ENCODE data around the gene ZNF783.

The ZNF783 gene

DNA sequence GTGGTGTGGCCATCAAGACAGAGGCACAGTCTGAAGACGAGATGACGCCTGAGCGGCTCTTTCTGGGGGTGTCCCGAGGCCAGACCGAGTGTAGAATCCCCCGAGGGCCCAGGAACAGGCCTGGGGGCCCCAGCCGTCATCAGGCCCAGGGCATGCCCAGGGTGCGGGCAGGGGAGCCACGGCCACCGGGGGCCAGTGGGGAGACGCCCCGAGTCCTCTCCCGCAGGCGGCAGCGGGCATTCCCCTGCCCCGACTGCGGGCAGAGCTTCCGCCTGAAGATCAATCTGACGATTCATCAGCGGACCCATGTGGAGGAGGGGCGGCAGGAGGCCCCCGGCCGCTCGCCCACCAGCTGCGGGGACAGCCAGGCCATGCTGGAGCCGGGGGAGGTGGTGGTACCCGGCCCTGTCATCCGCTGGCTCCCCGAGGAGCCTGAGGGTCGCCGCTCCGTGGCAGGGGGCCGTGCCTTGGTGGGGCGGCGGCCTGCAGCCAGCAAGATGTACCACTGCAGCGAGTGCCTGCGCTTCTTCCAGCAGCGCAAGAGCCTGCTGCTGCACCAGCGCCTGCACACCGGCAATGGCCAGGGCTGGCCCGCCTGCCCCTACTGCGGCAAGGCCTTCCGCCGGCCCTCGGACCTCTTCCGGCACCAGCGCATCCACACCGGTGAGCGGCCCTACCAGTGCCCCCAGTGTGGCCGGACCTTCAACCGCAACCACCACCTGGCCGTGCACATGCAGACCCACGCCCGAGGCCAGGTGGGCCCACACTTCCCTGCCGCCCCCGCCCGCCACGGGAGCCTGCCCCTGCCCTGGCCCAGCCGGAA is 19.7 kb downstream of the ZNF783 start:
- no peaks in the 10 kb centered on the region for H3K27me3 ChIP-seq (ENCODE audit: insufficient read depth, low read length)
- H3K36me3 ChIP-seq (ENCODE audit: insufficient read depth, low read length) = peaks cover 5% of the 10 kb centered on the region; the same call in 1 of the 2 replicates
- H3K79me2 ChIP-seq (ENCODE audit: control insufficient read depth, insufficient read depth, low read length, unreplicated experiment) = no peaks in the 10 kb centered on the region
- no peaks in the 10 kb centered on the region for H3K4me1 ChIP-seq (ENCODE audit: control insufficient read depth, insufficient read depth, low read length, unreplicated experiment)
- no peak overlapping the region for H3K27ac ChIP-seq (ENCODE audit: low read depth, low read length)
- no peak overlapping the region for H3K4me3 ChIP-seq (ENCODE audit: low read depth, low read length)
- no peak overlapping the region for H2AFZ ChIP-seq (ENCODE audit: low read length, unreplicated experiment)

- Histone ChIP-seq H3K36me3 (ENCODE audit: insufficient read depth, low read length) (peaks cover 5% of the 10 kb centered on the region; the same call in 1 of the 2 replicates), H3K4me1 (ENCODE audit: control insufficient read depth, insufficient read depth, low read length, unreplicated experiment) (no peaks in the 10 kb centered on the region), H3K27me3 (ENCODE audit: insufficient read depth, low read length) (no peaks in the 10 kb centered on the region), H3K27ac (ENCODE audit: low read depth, low read length) (no peak overlapping the region), H3K4me3 (ENCODE audit: low read depth, low read length) (no peak overlapping the region), H2AFZ (ENCODE audit: low read length, unreplicated experiment) (no peak overlapping the region), H3K79me2 (ENCODE audit: control insufficient read depth, insufficient read depth, low read length, unreplicated experiment) (no peaks in the 10 kb centered on the region)
Measured at GRCh38 chr7:149282331-149282655, 20.3 kb downstream of the ZNF783 start.

DNA sequence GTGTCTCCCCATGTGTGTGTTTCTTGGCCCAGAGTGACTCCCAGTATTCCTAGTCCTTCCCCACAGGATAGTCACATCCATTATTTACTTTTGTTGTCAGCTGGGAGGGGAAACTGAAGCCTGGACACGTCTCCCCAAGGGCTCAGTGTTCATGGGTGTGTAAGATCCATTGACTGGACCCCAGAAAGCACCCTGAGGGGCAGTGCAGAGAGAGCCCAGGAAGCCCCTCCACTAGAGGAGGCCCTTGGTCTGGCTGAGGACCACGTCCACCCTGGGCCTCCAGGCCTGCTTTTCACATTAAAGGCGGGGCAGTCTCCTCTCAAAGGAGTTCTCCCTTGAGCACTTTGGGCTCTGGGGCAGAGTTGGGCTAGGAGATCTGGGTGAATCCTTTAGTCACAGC is 21.3 kb downstream of the ZNF783 start:
- Histone ChIP-seq H3K4me3 (ENCODE audit: low read depth, low read length) (no peak overlapping the region), H3K27me3 (ENCODE audit: insufficient read depth, low read length) (no peaks in the 10 kb centered on the region), H3K79me2 (ENCODE audit: control insufficient read depth, insufficient read depth, low read length, unreplicated experiment) (no peaks in the 10 kb centered on the region), H2AFZ (ENCODE audit: low read length, unreplicated experiment) (no peak overlapping the region), H3K27ac (ENCODE audit: low read depth, low read length) (no peak overlapping the region), H3K4me1 (ENCODE audit: control insufficient read depth, insufficient read depth, low read length, unreplicated experiment) (no peaks in the 10 kb centered on the region), H3K36me3 (ENCODE audit: insufficient read depth, low read length) (peaks cover 2% of the 10 kb centered on the region; the same call in 1 of the 2 replicates)

- no peak overlapping the region for H3K27ac ChIP-seq (ENCODE audit: low read depth, low read length)
- no peaks in the 10 kb centered on the region for H3K79me2 ChIP-seq (ENCODE audit: control insufficient read depth, insufficient read depth, low read length, unreplicated experiment)
- no peak overlapping the region for H3K4me3 ChIP-seq (ENCODE audit: low read depth, low read length)
- no peaks in the 10 kb centered on the region for H3K27me3 ChIP-seq (ENCODE audit: insufficient read depth, low read length)
- no peaks in the 10 kb centered on the region for H3K4me1 ChIP-seq (ENCODE audit: control insufficient read depth, insufficient read depth, low read length, unreplicated experiment)
- H3K36me3 ChIP-seq (ENCODE audit: insufficient read depth, low read length) = no peaks in the 10 kb centered on the region
- no peak overlapping the region for H2AFZ ChIP-seq (ENCODE audit: low read length, unreplicated experiment)
Measured at GRCh38 chr7:149284343-149284742, 22.3 kb downstream of the ZNF783 start.

GRCh38 chr7:149284850-149285585 is 23.0 kb downstream of the ZNF783 start:
- Histone ChIP-seq H3K27me3 (ENCODE audit: insufficient read depth, low read length) (no peaks in the 10 kb centered on the region), H3K36me3 (ENCODE audit: insufficient read depth, low read length) (no peaks in the 10 kb centered on the region), H3K27ac (ENCODE audit: low read depth, low read length) (no peak overlapping the region), H3K79me2 (ENCODE audit: control insufficient read depth, insufficient read depth, low read length, unreplicated experiment) (no peaks in the 10 kb centered on the region), H3K4me1 (ENCODE audit: control insufficient read depth, insufficient read depth, low read length, unreplicated experiment) (no peaks in the 10 kb centered on the region), H3K4me3 (ENCODE audit: low read depth, low read length) (peak overlapping the region; percentile 80), H2AFZ (ENCODE audit: low read length, unreplicated experiment) (peak overlapping the region; percentile 8)

- Histone ChIP-seq H3K4me3 (ENCODE audit: low read depth, low read length) (peak overlapping the region; percentile 80), H3K27ac (ENCODE audit: low read depth, low read length) (no peak overlapping the region), H3K4me1 (ENCODE audit: control insufficient read depth, insufficient read depth, low read length, unreplicated experiment) (no peaks in the 10 kb centered on the region), H3K27me3 (ENCODE audit: insufficient read depth, low read length) (no peaks in the 10 kb centered on the region), H3K79me2 (ENCODE audit: control insufficient read depth, insufficient read depth, low read length, unreplicated experiment) (no peaks in the 10 kb centered on the region), H3K36me3 (ENCODE audit: insufficient read depth, low read length) (no peaks in the 10 kb centered on the region), H2AFZ (ENCODE audit: low read length, unreplicated experiment) (peak overlapping the region; percentile 8)
Measured at GRCh38 chr7:149285603-149286002, 23.6 kb downstream of the ZNF783 start.

DNA sequence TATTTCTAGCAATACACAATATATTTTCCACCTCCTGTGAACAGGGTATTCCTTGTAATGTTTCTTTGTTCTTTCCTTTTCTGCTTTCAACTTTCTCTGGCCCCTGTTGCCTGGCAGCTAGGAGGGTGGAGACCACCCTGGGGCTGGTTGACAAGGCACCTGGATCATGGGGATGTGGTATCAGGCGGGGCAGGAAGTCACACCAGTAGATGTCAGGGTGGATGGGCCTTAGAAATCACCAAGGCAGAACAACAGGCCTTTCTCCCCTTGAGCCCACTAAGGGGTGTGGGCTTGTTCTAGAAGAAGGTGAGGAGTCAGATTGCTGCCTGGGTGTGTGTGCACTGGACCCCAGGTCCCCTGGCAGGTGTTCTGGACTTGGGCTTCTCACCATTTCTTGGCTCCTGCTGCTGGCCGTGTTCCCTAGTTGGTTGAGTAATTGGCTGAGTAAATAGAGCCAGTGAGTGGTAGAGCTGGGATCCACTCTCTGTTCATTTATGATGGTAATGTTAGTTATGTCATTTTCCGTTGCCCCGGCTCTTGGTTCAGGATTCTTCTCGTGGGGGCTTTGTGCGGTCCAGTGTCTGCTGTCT is 24.9 kb downstream of the ZNF783 start:
- no peaks in the 10 kb centered on the region for H3K36me3 ChIP-seq (ENCODE audit: insufficient read depth, low read length)
- H3K4me1 ChIP-seq (ENCODE audit: control insufficient read depth, insufficient read depth, low read length, unreplicated experiment) = no peaks in the 10 kb centered on the region
- no peak overlapping the region for H3K4me3 ChIP-seq (ENCODE audit: low read depth, low read length)
- H3K27ac ChIP-seq (ENCODE audit: low read depth, low read length) = no peak overlapping the region
- no peaks in the 10 kb centered on the region for H3K27me3 ChIP-seq (ENCODE audit: insufficient read depth, low read length)
- no peak overlapping the region for H2AFZ ChIP-seq (ENCODE audit: low read length, unreplicated experiment)
- no peaks in the 10 kb centered on the region for H3K79me2 ChIP-seq (ENCODE audit: control insufficient read depth, insufficient read depth, low read length, unreplicated experiment)

DNA sequence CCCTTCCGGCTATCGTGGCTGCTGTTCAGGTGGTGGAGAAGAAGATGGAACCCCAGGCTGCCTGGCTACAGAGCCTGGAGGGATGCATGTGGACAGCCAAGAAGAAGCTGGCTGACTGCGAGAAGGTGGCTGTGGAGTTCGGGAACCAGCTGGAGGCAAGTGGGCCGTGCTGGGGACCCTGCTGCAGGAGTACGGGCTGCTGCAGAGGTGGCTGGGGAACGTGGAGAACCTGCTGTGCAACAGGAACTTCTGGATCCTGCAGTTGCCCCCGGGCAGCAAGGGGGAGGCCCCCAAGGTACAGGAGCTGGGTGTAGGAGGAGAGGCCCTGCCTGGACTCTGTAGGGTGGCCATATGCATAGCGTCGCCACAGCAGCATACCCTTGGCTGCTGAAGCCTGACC is 25.6 kb downstream of the ZNF783 start:
- Histone ChIP-seq H3K36me3 (ENCODE audit: insufficient read depth, low read length) (no peaks in the 10 kb centered on the region), H3K4me1 (ENCODE audit: control insufficient read depth, insufficient read depth, low read length, unreplicated experiment) (no peaks in the 10 kb centered on the region), H3K27me3 (ENCODE audit: insufficient read depth, low read length) (no peaks in the 10 kb centered on the region), H2AFZ (ENCODE audit: low read length, unreplicated experiment) (no peak overlapping the region), H3K79me2 (ENCODE audit: control insufficient read depth, insufficient read depth, low read length, unreplicated experiment) (no peaks in the 10 kb centered on the region), H3K4me3 (ENCODE audit: low read depth, low read length) (no peak overlapping the region), H3K27ac (ENCODE audit: low read depth, low read length) (no peak overlapping the region)

- H3K4me1 ChIP-seq (ENCODE audit: control insufficient read depth, insufficient read depth, low read length, unreplicated experiment) = no peaks in the 10 kb centered on the region
- no peak overlapping the region for H3K27ac ChIP-seq (ENCODE audit: low read depth, low read length)
- no peaks in the 10 kb centered on the region for H3K79me2 ChIP-seq (ENCODE audit: control insufficient read depth, insufficient read depth, low read length, unreplicated experiment)
- no peak overlapping the region for H2AFZ ChIP-seq (ENCODE audit: low read length, unreplicated experiment)
- no peaks in the 10 kb centered on the region for H3K36me3 ChIP-seq (ENCODE audit: insufficient read depth, low read length)
- H3K4me3 ChIP-seq (ENCODE audit: low read depth, low read length) = no peak overlapping the region
- no peaks in the 10 kb centered on the region for H3K27me3 ChIP-seq (ENCODE audit: insufficient read depth, low read length)
Measured at GRCh38 chr7:149289262-149289661, 27.3 kb downstream of the ZNF783 start.

GRCh38 chr7:149289856-149290255 is 27.9 kb downstream of the ZNF783 start:
- Histone ChIP-seq H3K36me3 (ENCODE audit: insufficient read depth, low read length) (no peaks in the 10 kb centered on the region), H3K27ac (ENCODE audit: low read depth, low read length) (no peak overlapping the region), H3K4me3 (ENCODE audit: low read depth, low read length) (no peak overlapping the region), H3K79me2 (ENCODE audit: control insufficient read depth, insufficient read depth, low read length, unreplicated experiment) (no peaks in the 10 kb centered on the region), H3K27me3 (ENCODE audit: insufficient read depth, low read length) (no peaks in the 10 kb centered on the region), H3K4me1 (ENCODE audit: control insufficient read depth, insufficient read depth, low read length, unreplicated experiment) (no peaks in the 10 kb centered on the region), H2AFZ (ENCODE audit: low read length, unreplicated experiment) (no peak overlapping the region)

All from ACC112 (cell line).